Gastroesophageal sphincter (tissue), 4 donors: ENCODE data around the gene CBLB. TPM values are rescaled to one million over a fixed set of nuclear protein-coding genes. Genes with fewer than 3 reads are reported as not detected.

Source experiments
- ATAC-seq: fragments of 150-250 bp; one replicate; pipeline ENCODE4 v1.9.1; 2016; ENCODE audit warnings: mild to moderate bottlenecking, moderate library complexity
- H3K27ac ChIP-seq, 4 donors: fragments of 200-600 bp; sonication (generic) in 3 of 4; 1 replicate in 3 of 4; 2 replicates in 1 of 4; pipeline ENCODE4 v1.5.1; 2016 to 2019
- H3K27me3 ChIP-seq: fragments of 200-600 bp; sonication (generic); one replicate; pipeline ENCODE4 v1.5.1; 2019
- H3K36me3 ChIP-seq, 2 donors: fragments of 200-600 bp; sonication (generic); one replicate each; pipeline ENCODE4 v1.5.1; 2019; ENCODE audit warnings: control low read depth in 1 of 2
- H3K4me1 ChIP-seq, 3 donors: fragments of 200-600 bp; sonication (generic); 1 replicate in 2 of 3; 2 replicates in 1 of 3; pipeline ENCODE4 v1.5.1; 2016 to 2019; ENCODE audit warnings: control low read depth in 2 of 3
- H3K4me3 ChIP-seq, 2 donors: fragments of 200-600 bp; sonication (generic); one replicate each; pipeline ENCODE4 v1.5.1; 2019; ENCODE audit warnings: mild to moderate bottlenecking in 1 of 2, moderate library complexity in 1 of 2
- H3K9me3 ChIP-seq, 3 donors: fragments of 200-600 bp; sonication (generic); one replicate each; pipeline ENCODE4 v1.5.1; 2017 to 2019; ENCODE audit warnings: control low read depth in 2 of 3
- EP300 ChIP-seq: sonication (generic); formaldehyde crosslinking; IDR thresholded peaks from one replicate; pipeline ENCODE4 v1.6.1; 2017; ENCODE audit warnings: antibody characterized with exemption, mild to moderate bottlenecking
- POLR2A ChIP-seq, 2 donors: fragments of 450-650 bp; IDR thresholded peaks; one replicate each; pipeline ENCODE4 v1.6.1; 2017; ENCODE audit warnings: antibody characterized with exemption in 2 of 2, mild to moderate bottlenecking in 2 of 2, moderate library complexity in 1 of 2
- POLR2AphosphoS5 ChIP-seq: sonication (generic); formaldehyde crosslinking; IDR thresholded peaks from one replicate; pipeline ENCODE4 v1.6.1; 2017; ENCODE audit warnings: antibody characterized with exemption
- WGBS, 2 donors: methylation state at CpG; one replicate each; pipeline ENCODE4 v1.1.5; 2018; ENCODE audit warnings: low coverage in 1 of 2; 5-methylcytosine and 5-hydroxymethylcytosine counted together
- total RNA-seq, 4 donors: library from RNA; depleted of rRNA; stranded (reverse); fragments of >200 nt; gene quantifications; one replicate each; pipeline ENCODE4 v1.1.0, GENCODE V29; 2016
- TF ChIP-seq, protein P1 (sequence below), 4 experiments: fragments of 200-600 bp in 2 of 4; fragments of 450-650 bp in 2 of 4; sonication (generic) in 1 of 4; IDR thresholded peaks; one replicate each; pipeline ENCODE4 v1.5.1; 2017 to 2019; ENCODE audit warnings: antibody characterized with exemption in 4 of 4, mild to moderate bottlenecking in 2 of 4, moderate library complexity in 2 of 4

Gene CBLB
- total RNA-seq, 4 donors from 2014 or later: 27.4 to 59.4 (median 40.4) TPM

DNA sequence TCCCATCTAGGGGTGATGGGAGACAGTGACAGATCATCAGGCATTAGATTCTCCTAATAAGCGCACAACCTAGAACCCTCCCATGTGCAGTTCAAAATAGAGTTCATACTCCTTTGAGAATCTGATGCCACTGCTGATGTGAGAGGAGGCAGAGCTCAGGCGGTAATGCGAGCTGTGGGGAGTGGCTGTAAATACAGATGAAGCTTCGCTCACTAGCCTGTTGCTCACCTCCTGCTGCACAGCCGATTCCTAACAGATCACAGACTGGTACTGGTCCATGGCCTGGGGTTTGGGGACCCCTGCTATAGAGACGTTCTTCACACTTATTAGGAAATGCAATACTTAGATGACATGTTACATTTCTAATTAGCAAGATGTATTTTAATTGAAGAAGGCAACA, 154.4 kb downstream of the CBLB start:
- Histone ChIP-seq H3K36me3 (peaks cover 3 to 53% of the 10 kb centered on the region in 2 donors), H3K9me3 (no peaks in the 10 kb centered on the region), H3K27me3 (no peaks in the 10 kb centered on the region), H3K4me1 (no peaks in the 10 kb centered on the region), H3K27ac (no peak overlapping the region), H3K4me3 (no peak overlapping the region)
- 93 to 100% methylated on average over 2 to 3 of the region's 6 CpGs for WGBS, 2 donors
- TF ChIP-seq, protein P1, sequence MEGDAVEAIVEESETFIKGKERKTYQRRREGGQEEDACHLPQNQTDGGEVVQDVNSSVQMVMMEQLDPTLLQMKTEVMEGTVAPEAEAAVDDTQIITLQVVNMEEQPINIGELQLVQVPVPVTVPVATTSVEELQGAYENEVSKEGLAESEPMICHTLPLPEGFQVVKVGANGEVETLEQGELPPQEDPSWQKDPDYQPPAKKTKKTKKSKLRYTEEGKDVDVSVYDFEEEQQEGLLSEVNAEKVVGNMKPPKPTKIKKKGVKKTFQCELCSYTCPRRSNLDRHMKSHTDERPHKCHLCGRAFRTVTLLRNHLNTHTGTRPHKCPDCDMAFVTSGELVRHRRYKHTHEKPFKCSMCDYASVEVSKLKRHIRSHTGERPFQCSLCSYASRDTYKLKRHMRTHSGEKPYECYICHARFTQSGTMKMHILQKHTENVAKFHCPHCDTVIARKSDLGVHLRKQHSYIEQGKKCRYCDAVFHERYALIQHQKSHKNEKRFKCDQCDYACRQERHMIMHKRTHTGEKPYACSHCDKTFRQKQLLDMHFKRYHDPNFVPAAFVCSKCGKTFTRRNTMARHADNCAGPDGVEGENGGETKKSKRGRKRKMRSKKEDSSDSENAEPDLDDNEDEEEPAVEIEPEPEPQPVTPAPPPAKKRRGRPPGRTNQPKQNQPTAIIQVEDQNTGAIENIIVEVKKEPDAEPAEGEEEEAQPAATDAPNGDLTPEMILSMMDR (IDR thresholded peaks at IDR 0.05): no peak
- TF ChIP-seq POLR2A (IDR thresholded peaks at IDR 0.05) (no peak), EP300 (no peak), POLR2AphosphoS5 (no peak)
- ATAC-seq: no peak

DNA sequence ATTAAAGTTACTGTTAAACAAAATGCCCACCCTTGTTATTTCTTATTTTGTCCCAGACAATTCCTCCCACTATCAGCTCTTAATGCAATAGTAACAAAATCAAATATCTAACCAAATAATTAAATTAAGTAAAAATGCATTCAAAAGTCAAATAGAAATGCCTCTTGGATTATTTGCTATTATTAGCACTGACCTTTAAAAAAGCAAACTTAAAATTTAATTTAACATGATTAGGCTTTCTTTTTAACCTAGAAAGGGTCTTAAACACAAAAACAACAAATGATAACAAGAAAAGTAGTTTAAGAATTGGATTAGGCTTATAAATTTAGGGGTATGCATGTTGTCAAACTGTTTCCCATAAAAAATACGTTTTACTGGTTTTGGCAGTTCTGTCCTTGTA, 159.8 kb downstream of the CBLB start:
- no peaks in the 10 kb centered on the region for H3K4me1 ChIP-seq
- TF ChIP-seq EP300 (no peak), POLR2A (IDR thresholded peaks at IDR 0.05) (no peak), POLR2AphosphoS5 (no peak)
- TF ChIP-seq, protein P1 (IDR thresholded peaks at IDR 0.05): no peak
- H3K27ac ChIP-seq: no peak overlapping the region
- WGBS, 2 donors: 85 to 87% methylated on average over 1 of the region's 1 CpG
- H3K36me3 ChIP-seq: peaks cover 0 to 17% of the 10 kb centered on the region in 2 donors
- H3K9me3 ChIP-seq: no peaks in the 10 kb centered on the region
- H3K4me3 ChIP-seq: no peak overlapping the region
- no peak for ATAC-seq
- H3K27me3 ChIP-seq: no peaks in the 10 kb centered on the region

DNA sequence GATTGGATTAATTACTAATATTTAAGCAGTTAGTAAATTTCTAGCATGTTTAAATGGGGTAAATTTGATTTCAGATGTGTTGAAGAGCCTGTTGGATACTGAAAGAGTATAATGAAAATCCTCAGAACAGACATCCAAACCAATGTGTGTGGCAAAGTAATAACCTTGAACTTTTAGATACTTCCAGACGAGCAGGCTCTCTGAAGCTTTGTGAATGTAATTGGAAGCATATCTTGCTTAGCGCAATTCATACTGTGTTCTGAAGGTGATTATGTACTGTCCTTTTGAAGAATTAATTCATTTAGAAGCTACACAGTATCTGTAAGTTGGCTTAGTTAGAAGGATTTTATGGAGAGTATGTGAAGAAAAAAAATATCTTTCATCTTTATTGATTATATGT, 161.8 kb downstream of the CBLB start:
- whole genome bisulfite sequencing, 2 donors: 85 to 100% methylated on average over 2 of the region's 2 CpGs
- no peak for ATAC-seq

DNA sequence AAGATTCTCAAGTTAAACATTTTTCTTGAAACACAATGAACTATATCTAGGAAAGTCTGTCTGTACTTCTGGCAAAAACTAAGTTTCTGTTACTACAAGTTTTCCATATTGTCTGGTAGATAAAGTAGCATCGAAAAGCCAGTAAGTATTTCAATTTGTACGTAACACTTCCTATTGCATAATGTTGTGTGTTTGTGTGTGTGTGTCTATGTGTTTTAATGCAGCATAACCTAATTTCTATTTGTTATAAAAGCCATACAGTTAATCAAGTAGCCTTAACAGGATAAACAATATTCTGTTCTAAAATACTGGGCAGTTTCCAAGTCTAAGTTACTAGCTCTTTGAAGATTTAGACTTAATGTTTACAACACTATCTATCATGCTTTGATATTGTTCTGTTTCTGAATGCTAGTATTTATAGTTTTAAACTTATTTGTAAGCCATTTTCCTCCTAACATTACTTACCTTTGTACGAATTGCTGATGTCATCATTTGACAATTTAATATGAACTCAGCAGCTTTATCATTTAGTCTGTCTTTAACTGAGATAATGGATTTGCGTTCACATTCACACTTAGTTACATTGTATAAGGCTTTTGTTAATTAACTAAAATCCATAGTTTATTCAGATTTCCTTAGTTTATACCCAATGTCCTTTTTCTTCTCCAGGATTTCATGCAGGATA, 163.9 kb downstream of the CBLB start:
- 86 to 95% methylated on average over 4 of the region's 4 CpGs for WGBS, 2 donors
- Histone ChIP-seq H3K9me3 (no peaks in the 10 kb centered on the region), H3K4me3 (no peak overlapping the region), H3K27me3 (no peaks in the 10 kb centered on the region), H3K27ac (no peak overlapping the region), H3K36me3 (peaks cover 0 to 33% of the 10 kb centered on the region in 2 donors), H3K4me1 (no peaks in the 10 kb centered on the region)
- no peak for ATAC-seq
- TF ChIP-seq, protein P1 (IDR thresholded peaks at IDR 0.05): no peak
- TF ChIP-seq EP300 (no peak), POLR2A (IDR thresholded peaks at IDR 0.05) (no peak), POLR2AphosphoS5 (no peak)

More for the DNA sequence above, 161.8 kb downstream of the CBLB start:
- H3K9me3 ChIP-seq: no peaks in the 10 kb centered on the region
- no peaks in the 10 kb centered on the region for H3K4me1 ChIP-seq
- no peak overlapping the region for H3K4me3 ChIP-seq
- H3K27me3 ChIP-seq: no peaks in the 10 kb centered on the region
- H3K36me3 ChIP-seq: peaks cover 0 to 16% of the 10 kb centered on the region in 2 donors
- H3K27ac ChIP-seq: no peak overlapping the region
- TF ChIP-seq EP300 (no peak), POLR2AphosphoS5 (no peak), POLR2A (IDR thresholded peaks at IDR 0.05) (no peak)
- TF ChIP-seq, protein P1 (IDR thresholded peaks at IDR 0.05): no peak

DNA sequence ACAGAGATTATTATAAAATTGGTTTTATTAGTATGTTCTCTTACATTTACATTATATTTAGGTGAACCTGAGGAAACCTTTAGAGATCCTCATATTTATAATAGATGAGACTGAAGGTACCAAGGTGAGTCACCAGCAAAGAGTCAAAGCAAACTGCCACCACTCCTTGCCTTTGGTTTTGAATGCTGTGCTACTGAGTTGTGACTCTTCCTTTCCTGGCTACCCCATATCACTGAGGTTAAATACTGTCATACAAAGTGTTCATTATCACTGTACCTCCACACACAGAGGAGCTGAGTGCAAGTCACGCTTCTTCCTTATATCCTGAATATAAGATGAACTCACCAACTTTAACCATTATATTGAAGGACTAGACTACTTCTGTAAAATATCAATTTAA, 168.2 kb downstream of the CBLB start:
- Histone ChIP-seq H3K4me3 (no peak overlapping the region), H3K27me3 (no peaks in the 10 kb centered on the region), H3K27ac (no peak overlapping the region), H3K36me3 (peaks cover 0 to 33% of the 10 kb centered on the region in 2 donors), H3K4me1 (no peaks in the 10 kb centered on the region), H3K9me3 (no peaks in the 10 kb centered on the region)
- 86 to 100% methylated on average over 1 of the region's 1 CpG for WGBS, 2 donors
- ATAC-seq: no peak
- no peak for TF ChIP-seq POLR2AphosphoS5
- TF ChIP-seq POLR2A (IDR thresholded peaks at IDR 0.05): no peak
- TF ChIP-seq EP300: no peak
- TF ChIP-seq, protein P1 (IDR thresholded peaks at IDR 0.05): no peak
